GM19468 (cell line): ENCODE results near the gene STK24.
"Not testable (repeated sequence)": the region's sequence is repeated elsewhere in the genome, so short reads cannot be mapped to it uniquely, and the experiment has no call there.

ENCODE experiments used
- ATAC-seq: cut with Tn5 transposase; IDR thresholded peaks from one replicate; pipeline ENCODE4 v1.9.1; 2021; ENCODE audit warnings: mild to moderate bottlenecking, moderate library complexity, moderate number of reproducible peaks; ENCODE audit not compliant: unreplicated experiment; ENCODE audit errors: extremely low read depth

Gene STK24

GRCh38 chr13:98584668-98585397 lies 7.9 kb upstream of the STK24 start:
- ATAC-seq, result no peak

- ATAC-seq, result no peak
Observed at GRCh38 chr13:98582947-98583346, 6.0 kb upstream of the STK24 start.

- no peak for ATAC-seq
Observed at GRCh38 chr13:98581971-98582702, 5.2 kb upstream of the STK24 start.

GRCh38 chr13:98581381-98581780 lies 4.5 kb upstream of the STK24 start:
- ATAC-seq, result no peak

GRCh38 chr13:98580420-98580819 lies 3.5 kb upstream of the STK24 start:
- no peak for ATAC-seq

- ATAC-seq, result no peak
Observed at GRCh38 chr13:98577836-98578285, 954 bp upstream of the STK24 start.

GRCh38 chr13:98576200-98576945 lies 534 bp downstream of the STK24 start:
- ATAC-seq, result peak; percentile 18

- ATAC-seq, result no peak
Observed at GRCh38 chr13:98575904-98576199, 1.1 kb downstream of the STK24 start.

- no peak for ATAC-seq
Observed at GRCh38 chr13:98575009-98575903, 1.7 kb downstream of the STK24 start.

GRCh38 chr13:98571955-98572662 lies 4.8 kb downstream of the STK24 start:
- ATAC-seq, result no peak

- peak; percentile 91 for ATAC-seq
Observed at GRCh38 chr13:98570929-98571372, 6.0 kb downstream of the STK24 start.

- not testable (repeated sequence) for ATAC-seq
Observed at GRCh38 chr13:98569494-98570367, 7.2 kb downstream of the STK24 start.

GRCh38 chr13:98568918-98569317 lies 8.0 kb downstream of the STK24 start:
- ATAC-seq, result no peak

GRCh38 chr13:98567140-98567539 lies 9.8 kb downstream of the STK24 start:
- no peak for ATAC-seq

GRCh38 chr13:98565726-98566565 lies 11.0 kb downstream of the STK24 start:
- ATAC-seq, result no peak

GRCh38 chr13:98564204-98564603 lies 12.7 kb downstream of the STK24 start:
- ATAC-seq, result no peak

GRCh38 chr13:98563071-98563470 lies 13.8 kb downstream of the STK24 start:
- ATAC-seq, result no peak

GRCh38 chr13:98559169-98559568 lies 17.7 kb downstream of the STK24 start:
- no peak for ATAC-seq
